ENCODE results near the gene FTCD.

The FTCD gene

DNA sequence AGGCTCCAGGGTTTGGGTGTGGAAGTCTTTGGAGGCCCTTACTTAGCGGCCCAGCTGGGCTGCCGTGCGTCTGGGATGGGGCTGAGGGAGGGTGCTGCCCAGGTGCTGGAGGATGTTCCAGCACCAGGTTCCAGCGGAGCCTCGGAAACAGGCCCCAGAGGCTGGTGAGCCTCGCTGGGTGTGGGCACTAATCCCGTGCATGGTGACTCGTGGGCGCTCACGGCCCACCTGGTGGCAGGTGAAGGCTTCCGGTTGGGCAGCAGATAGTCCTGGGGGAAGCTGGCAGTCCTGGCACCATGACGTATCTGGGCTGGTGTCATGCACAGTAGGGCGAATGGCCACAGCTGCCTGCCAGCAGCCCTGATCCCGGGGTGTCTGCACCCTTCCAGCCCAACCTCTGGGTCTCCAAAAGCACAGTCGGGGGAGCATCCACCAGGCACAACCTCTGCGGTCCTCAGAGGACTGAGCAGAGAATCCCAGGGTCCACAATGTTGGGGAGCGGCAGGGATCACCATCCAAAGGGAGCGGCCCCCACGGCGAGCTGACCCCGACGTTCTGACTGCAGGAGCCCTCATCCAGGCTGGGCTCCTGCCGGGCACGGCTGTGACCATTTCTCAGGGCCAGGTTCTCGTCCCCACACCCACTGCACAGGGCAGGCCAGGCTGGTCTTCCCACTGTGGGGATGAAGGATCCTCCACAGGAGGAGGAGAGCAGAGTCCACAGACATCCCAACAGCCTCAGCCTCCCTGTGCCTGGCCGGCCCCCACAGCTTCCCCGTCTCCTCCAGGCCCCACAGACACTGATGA is 25.3 kb downstream of the FTCD start:
- in situ Hi-C loops (cut with HindIII; ENCODE audit: low pct_ligation_motif_present, low pct_unique_long_range_greater_than_20kb, low sequenced_read_pairs), result no loop called here

DNA sequence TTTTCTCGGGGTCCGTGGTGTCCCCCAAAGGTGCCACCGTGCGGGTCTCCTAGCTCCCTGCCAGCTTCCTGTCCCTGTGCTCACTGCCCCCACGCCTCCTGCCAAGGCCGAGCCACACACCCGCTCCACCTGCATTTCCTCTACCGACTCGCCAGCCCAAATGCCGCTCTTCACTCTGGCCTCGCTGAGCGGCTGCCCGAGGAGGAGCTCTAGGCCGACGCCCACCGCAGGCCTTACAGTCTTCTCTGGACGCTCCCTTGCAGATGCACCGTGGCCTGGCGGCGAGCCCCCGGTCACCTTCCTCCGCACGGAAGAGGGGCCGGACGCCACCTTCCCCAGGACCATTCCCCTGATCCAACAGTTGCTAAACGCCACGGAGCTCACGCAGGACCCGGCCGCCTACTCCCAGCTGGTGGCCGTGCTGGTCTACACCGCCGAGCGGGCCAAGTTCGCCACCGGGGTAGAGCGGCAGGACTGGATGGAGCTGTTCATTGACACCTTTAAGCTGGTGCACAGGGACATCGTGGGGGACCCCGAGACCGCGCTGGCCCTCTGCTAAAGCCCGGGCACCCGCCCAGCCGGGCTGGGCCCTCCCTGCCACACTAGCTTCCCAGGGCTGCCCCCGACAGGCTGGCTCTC is 26.3 kb downstream of the FTCD start:
- no peak for DNase-seq
- in situ Hi-C loops (cut with HindIII; ENCODE audit: low pct_ligation_motif_present, low pct_unique_long_range_greater_than_20kb, low sequenced_read_pairs), result no loop called here

More for the DNA sequence above, 25.3 kb downstream of the FTCD start:
- DNase-seq, result no peak

DNA sequence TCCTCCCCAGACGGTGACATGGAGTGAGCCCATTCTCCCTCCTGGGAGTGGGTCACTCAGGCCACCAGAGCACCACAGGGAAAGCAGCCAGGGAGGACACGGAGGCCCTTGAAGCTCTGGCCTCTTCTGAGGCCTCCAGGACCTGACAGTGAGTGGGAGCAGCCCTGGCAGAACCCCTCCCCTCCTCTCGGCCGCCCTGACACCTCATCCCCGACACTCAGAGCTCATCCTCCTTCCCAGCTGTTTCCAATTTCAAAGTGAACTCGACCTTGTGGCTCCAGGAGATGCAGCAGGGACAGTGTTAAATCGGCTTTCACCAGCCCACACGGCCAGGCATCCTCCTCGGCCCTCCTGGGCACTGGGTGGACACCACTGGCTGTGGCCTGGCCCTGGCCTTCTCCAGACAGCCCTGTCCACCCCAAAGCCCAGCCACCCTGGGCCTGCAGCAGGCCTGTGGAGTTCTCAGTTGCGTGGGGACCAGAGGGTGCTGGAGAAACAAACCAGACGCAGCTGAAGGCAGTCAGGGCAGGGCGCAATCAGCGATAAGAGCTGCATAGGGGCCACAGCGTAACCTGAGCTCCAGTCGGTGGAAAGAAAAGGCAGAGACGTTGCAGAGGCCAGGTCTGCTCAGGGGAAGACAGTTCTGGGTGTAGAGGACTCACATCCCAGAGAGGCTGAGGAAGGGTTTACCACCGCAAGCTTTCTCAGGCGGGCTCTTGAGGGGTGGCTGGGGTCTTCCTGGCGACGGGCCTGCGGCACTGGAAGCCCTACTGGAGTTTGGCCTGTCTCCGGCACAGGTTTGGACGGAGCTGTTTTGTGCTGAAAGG is 27.1 kb downstream of the FTCD start:
- in situ Hi-C loops (cut with HindIII; ENCODE audit: low pct_ligation_motif_present, low pct_unique_long_range_greater_than_20kb, low sequenced_read_pairs), result no loop called here
- DNase-seq, result no peak

DNA sequence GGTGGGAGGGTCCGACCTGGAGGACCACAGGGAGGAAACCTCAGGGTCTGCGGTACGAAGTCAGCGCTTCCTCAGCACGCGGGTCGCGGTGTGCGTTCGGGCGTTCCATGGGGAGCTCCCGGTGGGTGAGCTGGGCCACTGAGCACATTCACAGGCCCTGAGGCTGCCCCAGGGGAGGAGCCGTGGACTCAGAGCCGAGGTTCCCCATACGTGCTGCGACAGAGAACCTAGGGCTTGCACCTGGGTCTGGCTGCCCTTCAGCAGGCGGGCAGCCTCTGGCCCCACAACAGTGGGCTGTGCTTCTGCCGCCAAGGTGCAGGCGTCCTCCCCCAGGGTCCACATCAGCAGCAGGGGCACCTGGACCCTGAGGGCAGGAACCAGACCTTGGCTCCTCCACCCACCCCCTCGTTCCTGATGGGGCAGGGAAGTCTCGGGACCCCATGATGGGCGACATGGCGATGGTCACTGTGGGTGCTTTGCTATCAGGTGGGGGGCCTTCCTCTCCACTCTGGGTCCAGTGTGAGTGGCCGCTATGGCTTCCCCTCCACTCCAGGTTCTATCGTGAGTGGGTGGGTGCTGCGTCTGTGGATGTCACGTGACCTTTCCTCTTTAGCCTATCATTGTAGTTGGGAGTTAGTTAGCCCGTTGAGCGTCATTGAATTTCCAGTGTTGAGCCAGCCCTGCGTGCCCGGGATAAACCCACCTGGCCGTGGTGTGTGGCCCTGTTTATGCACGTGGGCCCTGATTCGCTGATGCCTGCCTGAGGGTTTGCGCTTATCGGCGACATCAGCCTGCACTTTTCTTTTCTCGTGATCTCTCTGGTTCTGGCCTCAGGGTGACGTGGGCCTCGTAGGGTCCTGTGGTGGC is 27.9 kb downstream of the FTCD start:
- in situ Hi-C loops (cut with HindIII; ENCODE audit: low pct_ligation_motif_present, low pct_unique_long_range_greater_than_20kb, low sequenced_read_pairs), result no loop called here
- DNase-seq, result no peak

DNA sequence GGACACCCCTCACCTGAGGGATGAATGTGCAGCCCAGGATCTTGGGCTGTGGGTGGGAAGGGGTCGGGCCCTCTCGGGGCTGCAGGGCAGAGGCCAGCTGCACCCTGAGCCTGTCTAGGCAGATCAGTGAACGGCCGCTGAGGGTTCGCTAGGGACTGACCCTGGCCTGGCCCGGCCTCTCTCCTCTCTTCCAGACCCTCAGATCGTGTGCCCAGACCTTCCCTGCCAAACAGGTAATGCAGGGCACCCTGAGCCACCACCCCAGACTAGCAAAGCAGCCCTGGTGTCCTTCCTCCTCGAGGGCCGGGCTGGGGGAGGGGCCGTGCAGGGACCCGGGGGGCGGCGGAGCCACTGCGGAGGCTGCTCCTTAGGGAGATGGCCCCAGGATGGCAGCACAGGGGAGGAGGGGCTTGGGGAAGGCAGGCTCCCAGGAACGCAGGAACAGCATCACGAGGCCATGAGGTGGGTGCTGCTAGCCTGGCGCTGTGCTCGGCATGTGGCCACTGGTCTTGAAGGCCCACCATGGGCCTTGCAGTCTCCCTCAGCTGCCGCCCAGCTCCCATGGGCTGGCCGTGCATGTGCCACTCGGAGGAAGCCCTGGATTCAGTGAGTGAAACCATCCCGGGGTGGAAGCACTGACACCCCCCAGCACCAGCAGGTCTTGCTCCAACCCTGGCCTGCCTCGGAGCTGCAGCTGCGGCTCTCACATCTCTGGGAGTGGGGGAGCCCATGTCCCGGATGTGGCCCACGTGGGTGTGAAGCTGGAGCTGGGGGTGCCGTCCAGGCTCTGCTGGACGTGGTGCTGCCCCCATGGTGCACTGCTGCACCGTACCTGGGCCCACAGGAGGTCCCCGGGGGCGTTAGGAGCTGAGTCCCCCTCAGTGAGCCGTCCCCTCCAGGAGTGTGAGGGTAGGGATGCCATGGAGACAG is 28.8 kb downstream of the FTCD start:
- DNase-seq, result no peak
- in situ Hi-C loops (cut with HindIII; ENCODE audit: low pct_ligation_motif_present, low pct_unique_long_range_greater_than_20kb, low sequenced_read_pairs), result no loop called here

DNA sequence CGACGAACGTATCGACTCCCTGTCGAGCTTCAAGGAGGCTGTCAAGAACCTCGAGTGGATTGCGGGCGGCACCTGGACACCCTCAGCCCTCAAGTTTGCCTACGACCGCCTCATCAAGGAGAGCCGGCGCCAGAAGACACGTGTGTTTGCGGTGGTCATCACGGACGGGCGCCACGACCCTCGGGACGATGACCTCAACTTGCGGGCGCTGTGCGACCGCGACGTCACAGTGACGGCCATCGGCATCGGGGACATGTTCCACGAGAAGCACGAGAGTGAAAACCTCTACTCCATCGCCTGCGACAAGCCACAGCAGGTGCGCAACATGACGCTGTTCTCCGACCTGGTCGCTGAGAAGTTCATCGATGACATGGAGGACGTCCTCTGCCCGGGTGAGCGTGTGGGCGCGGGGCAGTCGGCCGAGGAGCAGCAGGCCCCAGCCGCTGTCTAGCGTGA is 29.5 kb downstream of the FTCD start:
- in situ Hi-C loops (cut with HindIII; ENCODE audit: low pct_ligation_motif_present, low pct_unique_long_range_greater_than_20kb, low sequenced_read_pairs), result no loop called here
- DNase-seq, result no peak

DNA sequence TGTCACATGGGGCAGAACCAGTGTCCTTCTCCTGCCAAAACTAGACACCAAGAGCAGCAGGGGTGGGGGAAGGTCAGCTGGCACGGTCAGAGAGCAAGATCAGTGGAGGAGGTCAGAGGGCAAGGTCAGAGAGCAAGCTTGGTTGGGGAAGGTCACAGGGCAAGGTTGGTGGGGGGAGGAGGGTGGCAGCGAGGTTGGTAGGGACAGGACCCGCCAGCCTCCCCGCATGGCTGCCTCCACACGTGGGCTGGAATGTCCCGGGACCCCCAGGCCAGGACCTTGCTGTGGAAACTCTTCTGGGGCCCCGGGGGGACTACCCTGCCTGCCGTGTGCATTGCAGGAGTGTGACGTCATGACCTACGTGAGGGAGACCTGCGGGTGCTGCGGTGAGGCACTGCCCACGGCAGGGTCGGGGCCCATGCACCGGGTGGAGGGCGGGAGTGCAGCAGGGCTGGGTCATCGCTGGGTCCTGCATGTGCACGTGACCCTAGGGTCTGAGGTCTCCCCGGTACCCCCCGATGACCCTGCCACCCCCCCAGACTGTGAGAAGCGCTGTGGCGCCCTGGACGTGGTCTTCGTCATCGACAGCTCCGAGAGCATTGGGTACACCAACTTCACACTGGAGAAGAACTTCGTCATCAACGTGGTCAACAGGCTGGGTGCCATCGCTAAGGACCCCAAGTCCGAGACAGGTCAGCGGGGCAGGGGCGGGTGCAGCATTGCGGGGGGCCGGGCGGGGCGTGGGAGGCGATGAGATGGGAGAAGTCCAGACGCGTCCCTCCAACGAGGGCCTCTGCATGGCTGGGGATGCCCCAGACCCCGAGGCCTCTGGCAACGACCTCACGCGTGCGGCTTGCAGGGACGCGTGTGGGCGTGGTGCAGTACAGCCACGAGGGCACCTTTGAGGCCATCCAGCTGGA is 30.2 kb downstream of the FTCD start:
- no peak for DNase-seq
- in situ Hi-C loops (cut with HindIII; ENCODE audit: low pct_ligation_motif_present, low pct_unique_long_range_greater_than_20kb, low sequenced_read_pairs), result no loop called here

DNA sequence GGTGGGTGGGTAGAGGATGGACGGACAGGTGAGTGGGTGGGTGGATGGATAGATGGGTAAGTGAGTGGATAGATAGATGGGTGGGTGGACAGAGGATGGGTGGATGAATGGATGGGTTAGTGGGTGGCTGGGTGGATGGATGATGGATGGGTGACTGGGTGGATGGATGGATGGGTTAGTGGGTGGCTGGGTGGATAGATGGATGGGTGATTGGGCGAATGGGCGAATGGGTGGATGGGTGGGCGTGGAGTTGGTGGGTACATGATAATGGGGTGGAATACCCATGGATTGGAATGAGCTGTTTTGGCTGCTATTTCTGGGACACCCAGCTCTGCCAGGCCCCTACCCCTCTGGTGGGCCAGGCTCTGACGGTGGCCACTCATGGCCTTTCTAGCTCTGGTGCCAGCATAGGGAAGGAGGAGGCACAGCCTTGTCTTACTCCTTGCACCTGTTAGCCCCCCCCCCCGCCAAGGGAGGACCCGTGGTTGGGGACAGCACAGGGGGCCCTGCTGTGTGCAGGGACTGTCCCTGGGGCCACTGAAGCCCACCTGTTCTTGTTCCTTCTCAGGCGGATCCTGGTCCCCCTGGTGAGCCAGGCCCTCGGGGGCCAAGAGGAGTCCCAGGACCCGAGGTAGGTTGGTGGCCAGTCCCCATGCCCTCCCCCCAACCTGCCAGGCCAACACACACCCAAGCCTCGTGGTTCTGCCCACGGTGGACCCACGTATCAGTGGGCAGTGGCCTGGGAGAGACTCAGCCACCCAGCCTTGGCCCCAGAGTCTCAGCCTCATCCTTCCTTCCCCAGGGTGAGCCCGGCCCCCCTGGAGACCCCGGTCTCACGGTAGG is 31.1 kb downstream of the FTCD start:
- in situ Hi-C loops (cut with HindIII; ENCODE audit: low pct_ligation_motif_present, low pct_unique_long_range_greater_than_20kb, low sequenced_read_pairs), result no loop called here
- DNase-seq, result no peak

DNA sequence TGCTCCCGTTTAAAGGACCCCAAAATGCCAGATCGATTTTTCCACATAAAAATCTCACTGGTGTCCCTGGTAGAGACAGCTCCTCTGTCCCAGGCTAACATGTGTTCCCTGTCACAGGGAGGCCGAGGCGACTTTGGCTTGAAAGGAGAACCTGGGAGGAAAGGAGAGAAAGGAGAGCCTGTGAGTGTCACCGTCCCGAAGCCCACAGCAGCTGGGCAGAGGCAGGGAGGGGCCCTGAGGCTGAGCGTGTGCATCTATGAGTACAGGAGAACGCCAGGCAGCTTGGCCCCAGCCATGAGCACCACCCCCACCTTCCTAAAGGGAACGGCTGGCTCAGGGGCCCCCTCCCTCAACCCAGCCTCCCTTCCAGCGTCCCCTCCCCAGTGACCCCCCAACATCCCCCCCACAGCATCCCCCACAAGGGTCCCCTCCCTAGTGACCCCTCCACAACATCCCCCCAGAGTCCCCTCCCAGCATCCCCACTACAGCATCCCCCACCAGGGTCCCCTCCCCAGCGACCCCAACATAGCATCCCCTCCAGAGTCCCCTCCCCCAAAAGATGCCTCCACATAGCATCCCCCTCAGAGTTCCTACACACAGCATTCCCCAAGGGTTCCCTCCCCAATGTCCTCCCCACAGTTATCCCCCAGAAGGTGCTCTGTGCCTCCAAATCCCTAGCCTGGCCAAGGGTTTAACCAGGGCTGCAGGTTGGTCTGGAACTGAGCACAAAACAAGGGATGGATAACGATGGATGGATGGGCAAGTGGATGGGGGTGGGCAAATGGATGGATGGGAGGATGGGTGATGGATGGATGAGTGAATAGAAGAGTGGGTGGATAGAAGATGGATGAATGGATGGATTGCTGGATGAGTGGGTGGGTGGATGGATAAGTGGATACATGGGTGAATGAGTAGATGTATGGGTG is 32.4 kb downstream of the FTCD start:
- in situ Hi-C loops (cut with HindIII; ENCODE audit: low pct_ligation_motif_present, low pct_unique_long_range_greater_than_20kb, low sequenced_read_pairs), result no loop called here
- DNase-seq, result no peak

DNA sequence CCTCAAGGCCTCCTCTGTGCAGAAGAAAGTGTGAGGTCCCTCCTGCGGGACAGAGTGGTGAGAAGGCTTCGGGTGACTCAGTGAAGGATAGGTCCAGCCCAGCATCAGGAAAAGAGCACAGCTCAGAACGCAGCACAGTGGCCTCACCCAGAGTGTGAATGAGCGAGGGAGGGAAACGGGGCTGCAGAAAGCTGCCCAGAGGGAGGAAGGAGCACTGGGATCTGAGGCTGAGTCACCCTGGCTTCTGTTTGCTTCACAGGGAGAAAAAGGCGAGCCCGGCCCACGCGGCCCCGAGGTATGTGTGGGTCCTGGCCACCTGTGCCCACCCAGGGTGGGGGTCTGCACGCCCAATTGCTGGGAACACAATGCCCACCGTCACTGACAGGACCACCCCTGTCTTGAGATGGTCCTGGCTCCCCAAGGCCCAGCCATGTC is 33.1 kb downstream of the FTCD start:
- DNase-seq, result no peak
- in situ Hi-C loops (cut with HindIII; ENCODE audit: low pct_ligation_motif_present, low pct_unique_long_range_greater_than_20kb, low sequenced_read_pairs), result no loop called here

DNA sequence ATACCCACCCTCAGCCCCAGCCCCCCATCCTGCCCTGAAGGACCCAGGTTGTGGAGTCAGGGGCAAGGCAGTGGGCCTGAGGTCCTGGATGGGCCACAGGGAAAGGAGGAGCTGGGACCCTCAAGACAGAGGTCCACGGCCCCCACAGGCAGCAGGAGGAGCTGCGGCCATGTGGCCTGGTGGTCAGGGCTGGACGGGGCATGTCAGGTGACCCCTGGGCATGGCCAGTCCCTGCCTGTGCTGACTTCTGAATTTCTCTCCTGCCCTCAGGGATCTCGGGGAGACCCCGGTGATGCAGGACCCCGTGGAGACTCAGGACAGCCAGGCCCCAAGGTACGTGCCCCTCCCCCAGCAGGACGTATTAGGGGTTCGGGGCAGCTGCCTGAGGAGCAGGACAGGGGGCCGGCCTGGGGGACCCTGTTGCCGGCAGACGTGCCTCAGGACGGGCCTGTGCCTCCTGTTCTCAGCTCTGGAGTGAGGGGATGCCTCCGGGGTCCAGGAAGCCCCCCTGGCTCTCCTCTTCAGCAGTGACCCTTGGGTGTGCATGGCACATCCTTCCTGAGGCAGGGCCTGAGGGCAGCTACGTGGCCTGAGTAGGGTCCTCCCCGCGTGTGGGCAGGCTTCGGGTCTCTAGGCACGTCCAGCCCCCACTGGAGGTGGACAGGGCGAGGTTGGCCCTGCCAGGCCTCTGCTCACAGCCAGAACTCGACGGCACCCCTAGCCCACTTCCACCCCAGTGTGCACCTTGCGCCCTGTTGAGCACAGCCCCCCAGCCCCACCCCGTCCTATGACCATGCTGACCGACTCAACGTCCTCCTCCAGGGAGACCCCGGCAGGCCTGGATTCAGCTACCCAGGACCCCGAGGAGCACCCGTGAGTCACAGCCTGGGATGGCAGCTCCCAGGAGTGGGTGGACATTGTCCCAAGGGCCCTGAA is 33.8 kb downstream of the FTCD start:
- no peak for DNase-seq
- in situ Hi-C loops (cut with HindIII; ENCODE audit: low pct_ligation_motif_present, low pct_unique_long_range_greater_than_20kb, low sequenced_read_pairs), result no loop called here

DNA sequence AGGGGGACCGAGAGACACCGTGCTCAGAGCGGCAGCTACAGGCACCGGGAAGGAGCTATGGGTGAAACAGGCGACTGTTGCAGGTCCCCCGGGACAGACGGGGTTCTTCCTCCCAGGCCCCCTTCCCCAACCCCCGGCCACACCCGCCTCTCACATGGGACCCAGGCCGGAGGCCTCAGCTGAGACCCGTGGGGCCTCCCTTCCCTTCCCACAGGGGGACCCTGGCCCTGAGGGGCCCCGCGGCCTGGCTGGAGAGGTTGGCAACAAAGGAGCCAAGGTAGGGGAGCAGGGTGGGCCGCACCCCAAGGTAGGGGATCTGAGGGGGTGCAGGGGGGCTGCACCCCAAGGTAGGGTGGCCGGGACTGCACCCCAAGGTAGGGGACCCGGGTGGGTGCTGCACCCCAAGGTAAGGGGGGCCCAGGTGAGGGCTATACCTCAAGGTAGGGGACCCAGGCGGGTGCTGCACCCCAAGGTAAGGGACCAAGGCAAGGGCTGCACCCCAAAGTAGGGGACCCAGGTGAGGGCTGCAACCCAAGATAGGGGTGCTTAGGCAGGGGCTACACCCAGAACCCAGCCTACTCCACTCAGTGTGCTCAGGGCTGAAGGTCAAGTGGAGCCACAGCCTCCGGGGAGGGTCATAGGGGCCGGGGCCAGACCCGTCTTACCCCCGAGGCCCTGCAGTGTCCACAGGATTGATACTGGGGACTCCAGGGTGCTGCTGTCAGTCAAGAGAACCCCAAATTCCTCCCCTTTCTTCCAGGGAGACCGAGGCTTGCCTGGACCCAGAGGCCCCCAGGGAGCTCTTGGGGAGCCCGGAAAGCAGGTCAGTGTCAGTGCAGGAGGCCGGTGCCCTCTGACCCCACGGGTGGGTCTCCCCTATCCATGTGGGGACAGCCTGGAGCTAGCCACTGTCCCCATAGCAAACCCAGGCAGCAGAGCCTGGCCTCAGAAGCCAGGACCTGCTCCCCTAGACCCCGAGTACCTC is 34.8 kb downstream of the FTCD start:
- in situ Hi-C loops (cut with HindIII; ENCODE audit: low pct_ligation_motif_present, low pct_unique_long_range_greater_than_20kb, low sequenced_read_pairs), result no loop called here

More for the DNA sequence above, 34.8 kb downstream of the FTCD start:
- DNase-seq, result no peak
